Hepatocyte (in vitro differentiated cells): ENCODE results near the gene FAM180B.

Source experiments
- CTCF ChIP-seq: fragments of 200-600 bp; sonication (generic); IDR thresholded peaks from 2 replicates; pipeline ENCODE4 v1.5.1; 2016; ENCODE audit warnings: antibody characterized with exemption, mild to moderate bottlenecking; ENCODE audit not compliant: poor library complexity
- EZH2 ChIP-seq: fragments of 200-600 bp; sonication (generic); IDR thresholded peaks from 2 replicates; pipeline ENCODE4 v1.6.1; 2016; ENCODE audit warnings: antibody characterized with exemption, mild to moderate bottlenecking, borderline replicate concordance
- EZH2phosphoT487 ChIP-seq: fragments of 200-600 bp; sonication (generic); IDR thresholded peaks from one replicate; pipeline ENCODE4 v1.6.1; 2018; ENCODE audit warnings: antibody characterized with exemption, mild to moderate bottlenecking, low read depth, moderate library complexity; ENCODE audit not compliant: unreplicated experiment, severe bottlenecking

DNA sequence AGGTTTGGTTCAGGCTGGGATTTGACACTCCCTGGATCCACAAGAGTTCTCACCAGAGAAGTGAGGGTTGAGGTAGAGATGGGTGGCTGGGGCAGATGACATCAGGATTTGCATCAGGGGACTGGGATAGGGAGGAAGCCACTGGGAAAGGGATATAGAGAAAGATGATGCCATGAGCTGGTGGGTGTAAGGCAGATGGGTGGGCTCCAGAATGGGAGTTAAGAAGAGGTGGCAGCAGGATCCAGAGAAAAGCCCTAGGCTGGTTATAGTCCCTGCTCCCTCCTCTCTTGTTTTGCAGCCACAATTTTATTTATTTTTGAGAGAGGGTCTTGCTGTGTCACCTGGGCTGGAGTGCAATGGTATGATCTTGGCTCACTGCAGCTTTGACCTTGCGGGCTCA lies 9.5 kb downstream of the FAM180B start:
- TF ChIP-seq CTCF (no peak), EZH2 (no peak), EZH2phosphoT487 (no peak)
